ENCODE data around the gene PRM3. TPM values are rescaled to one million over a fixed set of nuclear protein-coding genes. Genes with fewer than 3 reads are reported as not detected.

PRM3 gene
- total RNA-seq, 1 experiment from 2014 or later, result not detected

GRCh38 chr16:11271610-11272009 is 1.8 kb downstream of the PRM3 start:
- no peak overlapping the region for H2BK20ac ChIP-seq (ENCODE audit: low read depth, low read length, poor library complexity, severe bottlenecking)
- no peak overlapping the region for H2AK5ac ChIP-seq (ENCODE audit: insufficient read length, low read length)
- H3K36me3 Mint-ChIP-seq (ENCODE audit: insufficient read depth in 1 of 3, low read depth in 3 of 3), result no peaks in the 10 kb centered on the region

More at GRCh38 chr16:11271610-11272009, 1.8 kb downstream of the PRM3 start:
- Mint-ChIP-seq H3K27ac (peak overlapping the region in 1 of 3 experiments; percentile 92; a peak in 2 of 7 replicates), H3K4me3 (no peak overlapping the region), H3K27me3 (ENCODE audit: low read depth) (peaks cover 2% of the 10 kb centered on the region), H3K9me3 (no peaks in the 10 kb centered on the region; a peak in 1 of 5 replicates), H3K4me1 (peaks cover 6 to 10% of the 10 kb centered on the region in 2 experiments)
- Histone ChIP-seq H3K27ac (ENCODE audit: insufficient read length, low read depth, low read length) (no peak overlapping the region), H3K18ac (ENCODE audit: insufficient read length, low read depth, low read length) (no peak overlapping the region), H3K4me2 (ENCODE audit: insufficient read depth, insufficient read length, low read length) (no peak overlapping the region), H4K91ac (ENCODE audit: insufficient read length, low read depth, low read length) (no peak overlapping the region), H3K27me3 (ENCODE audit: insufficient read depth, low read length) (no peaks in the 10 kb centered on the region), H2BK15ac (ENCODE audit: low read depth, low read length) (no peak overlapping the region), H2BK12ac (ENCODE audit: insufficient read length, low read depth, low read length) (no peak overlapping the region), H3K56ac (ENCODE audit: insufficient read length, low read depth, low read length) (no peak overlapping the region), H3K23me2 (ENCODE audit: insufficient read length, low read depth, low read length, poor library complexity, severe bottlenecking) (no peaks in the 10 kb centered on the region), H3K9me3 (ENCODE audit: control insufficient read depth, low read depth, low read length) (no peaks in the 10 kb centered on the region), H3K4ac (ENCODE audit: low read depth, low read length) (no peak overlapping the region), H2BK120ac (ENCODE audit: low read depth, low read length, poor library complexity, severe bottlenecking) (no peak overlapping the region), H2AFZ (ENCODE audit: low read length) (no peak overlapping the region), H2BK5ac (ENCODE audit: insufficient read length, low read length) (no peak overlapping the region), H3K9ac (ENCODE audit: extremely low read depth, insufficient read length, low read length) (no peak overlapping the region), H3T11ph (ENCODE audit: low read length) (no peak overlapping the region), H3K79me2 (ENCODE audit: insufficient read depth, low read length) (no peaks in the 10 kb centered on the region), H4K20me1 (ENCODE audit: control insufficient read depth, insufficient read depth, insufficient read length) (no peaks in the 10 kb centered on the region), H3K14ac (ENCODE audit: insufficient read depth, low read length) (no peak overlapping the region; the same call in 1 of the 2 replicates), H4K5ac (ENCODE audit: insufficient read length, low read depth, low read length) (no peak overlapping the region), H3K4me1 (ENCODE audit: insufficient read depth, low read length) (no peaks in the 10 kb centered on the region), H3K79me1 (ENCODE audit: insufficient read depth, low read depth, low read length, poor library complexity, severe bottlenecking) (no peaks in the 10 kb centered on the region), H4K8ac (replicated peaks; ENCODE audit: insufficient read length, low read depth, low read length) (no peak overlapping the region), H3K23ac (ENCODE audit: insufficient read length, low read depth, low read length) (no peak overlapping the region)
- no peak for TF ChIP-seq CTCF (conservative IDR thresholded peaks at IDR 0.05)
- WGBS (ENCODE audit: extremely low coverage, insufficient read length, low lambda C conversion rate), result no CpG with 5 or more reads among the region's 10 CpGs
- no peak for DNase-seq

All from H9 (cell line).